Measurements from ENCODE around the gene MMP1.

Gene MMP1

GRCh38 chr11:102788334-102788995, 9.5 kb downstream of the MMP1 start:
- Mint-ChIP-seq H3K36me3 (no peaks in the 10 kb centered on the region), H3K4me3 (no peak overlapping the region), H3K9me3 (no peaks in the 10 kb centered on the region), H3K27ac (no peak overlapping the region), H3K4me1 (no peaks in the 10 kb centered on the region)
- ATAC-seq (no peak), DNase-seq (ENCODE audit: low spot score in 2 of 2) (no peak)

- no peak overlapping the region for H3K27ac Mint-ChIP-seq
- no peaks in the 10 kb centered on the region for H3K9me3 Mint-ChIP-seq
- no peaks in the 10 kb centered on the region for H3K4me1 Mint-ChIP-seq
- H3K4me3 Mint-ChIP-seq, result no peak overlapping the region
- no peak for DNase-seq (ENCODE audit: low spot score in 2 of 2)
- no peak for ATAC-seq
- H3K36me3 Mint-ChIP-seq, result no peaks in the 10 kb centered on the region
These were observed 13.6 kb downstream of the MMP1 start for GRCh38 chr11:102784380-102784779.

GRCh38 chr11:102783720-102784119, 14.2 kb downstream of the MMP1 start:
- Mint-ChIP-seq H3K4me1 (no peaks in the 10 kb centered on the region), H3K27ac (no peak overlapping the region), H3K4me3 (no peak overlapping the region), H3K36me3 (no peaks in the 10 kb centered on the region), H3K9me3 (no peaks in the 10 kb centered on the region)
- no peak for ATAC-seq
- no peak for DNase-seq (ENCODE audit: low spot score in 2 of 2)

GRCh38 chr11:102783016-102783415, 14.9 kb downstream of the MMP1 start:
- H3K4me1 Mint-ChIP-seq, result no peaks in the 10 kb centered on the region
- no peak for DNase-seq (ENCODE audit: low spot score in 2 of 2)

GRCh38 chr11:102781676-102782075, 16.3 kb downstream of the MMP1 start:
- Mint-ChIP-seq H3K9me3 (no peaks in the 10 kb centered on the region), H3K27ac (no peak overlapping the region), H3K4me1 (no peaks in the 10 kb centered on the region), H3K4me3 (no peak overlapping the region), H3K36me3 (no peaks in the 10 kb centered on the region)
- DNase-seq (ENCODE audit: low spot score in 2 of 2) (no peak), ATAC-seq (no peak)

More at GRCh38 chr11:102783016-102783415, 14.9 kb downstream of the MMP1 start:
- ATAC-seq, result no peak
- no peak overlapping the region for H3K27ac Mint-ChIP-seq
- no peak overlapping the region for H3K4me3 Mint-ChIP-seq
- H3K9me3 Mint-ChIP-seq, result no peaks in the 10 kb centered on the region
- H3K36me3 Mint-ChIP-seq, result no peaks in the 10 kb centered on the region

- H3K4me3 Mint-ChIP-seq, result no peak within 1 kb of the TSS
- H3K27ac Mint-ChIP-seq, result no peak within 1 kb of the TSS
- H3K9me3 Mint-ChIP-seq, result no peaks in the 10 kb centered on the region
- DNase-seq (ENCODE audit: low spot score in 2 of 2) (no peak), ATAC-seq (no peak)
- H3K36me3 Mint-ChIP-seq, result no peaks in the 10 kb centered on the region
- no peaks in the 10 kb centered on the region for H3K4me1 Mint-ChIP-seq
These were observed 17.5 kb downstream of the MMP1 start, which contains the start of gene MMP10 for GRCh38 chr11:102780491-102780918. Gene MMP10, minus strand, starts transcription at chr11:102780628. Its CDS starts 37 bp downstream, at chr11:102780591.

GRCh38 chr11:102776454-102776853, 21.5 kb downstream of the MMP1 start:
- Mint-ChIP-seq H3K4me3 (no peak overlapping the region), H3K4me1 (no peaks in the 10 kb centered on the region), H3K27ac (no peak overlapping the region), H3K9me3 (no peaks in the 10 kb centered on the region), H3K36me3 (no peaks in the 10 kb centered on the region)
- ATAC-seq (no peak), DNase-seq (ENCODE audit: low spot score in 2 of 2) (no peak)

- no peaks in the 10 kb centered on the region for H3K9me3 Mint-ChIP-seq
These were observed 24.6 kb downstream of the MMP1 start for GRCh38 chr11:102773386-102773785.

GRCh38 chr11:102771351-102771750, 26.6 kb downstream of the MMP1 start:
- DNase-seq (ENCODE audit: low spot score in 2 of 2) (no peak), ATAC-seq (no peak)
- Mint-ChIP-seq H3K36me3 (no peaks in the 10 kb centered on the region), H3K27ac (no peak overlapping the region), H3K4me1 (no peaks in the 10 kb centered on the region), H3K9me3 (no peaks in the 10 kb centered on the region), H3K4me3 (no peak overlapping the region)

More at GRCh38 chr11:102773386-102773785, 24.6 kb downstream of the MMP1 start:
- H3K27ac Mint-ChIP-seq, result no peak overlapping the region
- H3K4me3 Mint-ChIP-seq, result no peak overlapping the region
- no peak for DNase-seq (ENCODE audit: low spot score in 2 of 2)
- no peak for ATAC-seq
- H3K36me3 Mint-ChIP-seq, result no peaks in the 10 kb centered on the region
- H3K4me1 Mint-ChIP-seq, result no peaks in the 10 kb centered on the region

- H3K4me3 Mint-ChIP-seq, result no peak overlapping the region
- ATAC-seq, result no peak
- no peak for DNase-seq (ENCODE audit: low spot score in 2 of 2)
- H3K4me1 Mint-ChIP-seq, result no peaks in the 10 kb centered on the region
- no peaks in the 10 kb centered on the region for H3K36me3 Mint-ChIP-seq
- no peak overlapping the region for H3K27ac Mint-ChIP-seq
- H3K9me3 Mint-ChIP-seq, result no peaks in the 10 kb centered on the region
These were observed 27.8 kb downstream of the MMP1 start for GRCh38 chr11:102770191-102770590.

- H3K9me3 Mint-ChIP-seq, result no peaks in the 10 kb centered on the region
- ATAC-seq (no peak), DNase-seq (ENCODE audit: low spot score in 2 of 2) (no peak)
- H3K27ac Mint-ChIP-seq, result no peak overlapping the region
- no peak overlapping the region for H3K4me3 Mint-ChIP-seq
- no peaks in the 10 kb centered on the region for H3K36me3 Mint-ChIP-seq
- no peaks in the 10 kb centered on the region for H3K4me1 Mint-ChIP-seq
These were observed 30.2 kb downstream of the MMP1 start for GRCh38 chr11:102767800-102768199.

- no peak for DNase-seq (ENCODE audit: low spot score in 2 of 2)
- Mint-ChIP-seq H3K9me3 (no peaks in the 10 kb centered on the region), H3K4me3 (no peak overlapping the region), H3K27ac (no peak overlapping the region), H3K36me3 (no peaks in the 10 kb centered on the region), H3K4me1 (no peaks in the 10 kb centered on the region)
- ATAC-seq, result no peak
These were observed 34.5 kb downstream of the MMP1 start for GRCh38 chr11:102763440-102763839.

GRCh38 chr11:102762361-102762767, 35.6 kb downstream of the MMP1 start:
- no peak for DNase-seq (ENCODE audit: low spot score in 2 of 2)
- Mint-ChIP-seq H3K4me1 (no peaks in the 10 kb centered on the region), H3K36me3 (no peaks in the 10 kb centered on the region), H3K9me3 (no peaks in the 10 kb centered on the region), H3K4me3 (no peak overlapping the region), H3K27ac (no peak overlapping the region)
- ATAC-seq, result peak; percentile 33

GRCh38 chr11:102761646-102762238, 36.2 kb downstream of the MMP1 start:
- Mint-ChIP-seq H3K4me1 (no peaks in the 10 kb centered on the region), H3K27ac (no peak overlapping the region), H3K9me3 (no peaks in the 10 kb centered on the region), H3K36me3 (no peaks in the 10 kb centered on the region), H3K4me3 (no peak overlapping the region)
- DNase-seq (ENCODE audit: low spot score in 2 of 2) (no peak), ATAC-seq (no peak)

GRCh38 chr11:102760344-102761035, 37.5 kb downstream of the MMP1 start:
- no peaks in the 10 kb centered on the region for H3K4me1 Mint-ChIP-seq
- H3K27ac Mint-ChIP-seq, result no peak overlapping the region
- no peaks in the 10 kb centered on the region for H3K9me3 Mint-ChIP-seq
- H3K36me3 Mint-ChIP-seq, result no peaks in the 10 kb centered on the region
- DNase-seq (ENCODE audit: low spot score in 2 of 2) (no peak), ATAC-seq (peak; percentile 52)
- no peak overlapping the region for H3K4me3 Mint-ChIP-seq
